ENCODE results near the gene PTGS2. TPM values are rescaled to one million over a fixed set of nuclear protein-coding genes. Genes with fewer than 3 reads are reported as not detected.

The PTGS2 gene
- total and polyA plus RNA-seq, 10 of the 15 experiments (the other 5 are each of a cell fraction or from before 2014, with no cell fraction given), result 0.04 to 0.12 (median 0.08) TPM; not detected in 4

GRCh38 chr1:186634511-186634910 is 45.7 kb downstream of the PTGS2 start (continued):
- TF ChIP-seq, protein P1, sequence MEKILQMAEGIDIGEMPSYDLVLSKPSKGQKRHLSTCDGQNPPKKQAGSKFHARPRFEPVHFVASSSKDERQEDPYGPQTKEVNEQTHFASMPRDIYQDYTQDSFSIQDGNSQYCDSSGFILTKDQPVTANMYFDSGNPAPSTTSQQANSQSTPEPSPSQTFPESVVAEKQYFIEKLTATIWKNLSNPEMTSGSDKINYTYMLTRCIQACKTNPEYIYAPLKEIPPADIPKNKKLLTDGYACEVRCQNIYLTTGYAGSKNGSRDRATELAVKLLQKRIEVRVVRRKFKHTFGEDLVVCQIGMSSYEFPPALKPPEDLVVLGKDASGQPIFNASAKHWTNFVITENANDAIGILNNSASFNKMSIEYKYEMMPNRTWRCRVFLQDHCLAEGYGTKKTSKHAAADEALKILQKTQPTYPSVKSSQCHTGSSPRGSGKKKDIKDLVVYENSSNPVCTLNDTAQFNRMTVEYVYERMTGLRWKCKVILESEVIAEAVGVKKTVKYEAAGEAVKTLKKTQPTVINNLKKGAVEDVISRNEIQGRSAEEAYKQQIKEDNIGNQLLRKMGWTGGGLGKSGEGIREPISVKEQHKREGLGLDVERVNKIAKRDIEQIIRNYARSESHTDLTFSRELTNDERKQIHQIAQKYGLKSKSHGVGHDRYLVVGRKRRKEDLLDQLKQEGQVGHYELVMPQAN (conservative IDR thresholded peaks at IDR 0.05), result no peak
- TF ChIP-seq CTCF (IDR thresholded peaks at IDR 0.05 in 2 of 3, conservative IDR thresholded peaks at IDR 0.05 in 1 of 3; ENCODE audit: control insufficient read depth in 2 of 3, extremely low read depth in 1 of 3, insufficient read depth in 1 of 3, low read depth in 3 of 3, low read length in 3 of 3) (no peak), SPI1 (IDR thresholded peaks at IDR 0.05; ENCODE audit: borderline replicate concordance, insufficient read depth, low read depth, low read length) (no peak), BCL11A (IDR thresholded peaks at IDR 0.05; ENCODE audit: low read depth, low read length) (no peak), ZNF384 (IDR thresholded peaks at IDR 0.05; ENCODE audit: borderline replicate concordance, low read depth, low read length) (no peak), MTA3 (IDR thresholded peaks at IDR 0.05; ENCODE audit: borderline replicate concordance, low read length) (no peak), E2F4 (IDR thresholded peaks at IDR 0.05; ENCODE audit: low read depth, low read length) (no peak)

GRCh38 chr1:186633116-186633515 is 47.1 kb downstream of the PTGS2 start:
- Histone ChIP-seq H4K20me1 (ENCODE audit: control insufficient read depth, insufficient read depth) (no peaks in the 10 kb centered on the region), H3K4me2 (ENCODE audit: control insufficient read depth, insufficient read depth) (no peak overlapping the region), H3K27ac (ENCODE audit: control insufficient read depth, insufficient read depth) (no peak overlapping the region), H3K79me2 (ENCODE audit: control insufficient read depth, insufficient read depth, low read length) (no peaks in the 10 kb centered on the region), H3K9ac (ENCODE audit: control insufficient read depth, insufficient read depth, low read length) (no peak overlapping the region), H2AFZ (ENCODE audit: control insufficient read depth, low read depth, low read length) (no peak overlapping the region), H3K27me3 (replicated peaks in 1 of 2; ENCODE audit: control insufficient read depth in 2 of 2, insufficient read depth in 2 of 2, low read length in 1 of 2) (peaks cover 0 to 1% of the 10 kb centered on the region in 2 experiments; a peak in 1 of 4 replicates), H3K9me3 (replicated peaks; ENCODE audit: control insufficient read depth, insufficient read depth, low read length) (no peaks in the 10 kb centered on the region), H3K36me3 (ENCODE audit: control insufficient read depth in 2 of 2, insufficient read depth in 2 of 2, low read length in 1 of 2) (no peaks in the 10 kb centered on the region), H3K4me3 (no peak overlapping the region), H3K4me1 (ENCODE audit: control insufficient read depth, insufficient read depth, low read length) (no peaks in the 10 kb centered on the region)
- BruUV-seq (replicated peaks), result no TSS peak
- FAIRE-seq (no peak), ATAC-seq (no peak), DNase-seq (ENCODE audit: low read depth, low spot score) (no peak)
- ChIA-PET SMC1A (ENCODE audit: uncharacterized antibody, unreplicated experiment) (no interaction called here), POLR2A (no interaction called here), RAD21 (ENCODE audit: unreplicated experiment) (no interaction called here), CTCF (no interaction called here)
- intact Hi-C loops (cut with micrococcal nuclease; ENCODE audit: unreplicated experiment) (no loop called here), in situ Hi-C loops (cut with MboI) (no loop called here)
- 50% methylated on average over 1 of the region's 1 CpG for WGBS (ENCODE audit: insufficient coverage, insufficient replicate concordance, low lambda C conversion rate, missing lambda C conversion rate)
- TF ChIP-seq TCF12 (IDR thresholded peaks at IDR 0.05; ENCODE audit: low read depth, low read length) (no peak), BACH1 (IDR thresholded peaks at IDR 0.05; ENCODE audit: borderline replicate concordance) (no peak), ZNF592 (IDR thresholded peaks at IDR 0.05) (no peak)
- TF ChIP-seq, protein P2, sequence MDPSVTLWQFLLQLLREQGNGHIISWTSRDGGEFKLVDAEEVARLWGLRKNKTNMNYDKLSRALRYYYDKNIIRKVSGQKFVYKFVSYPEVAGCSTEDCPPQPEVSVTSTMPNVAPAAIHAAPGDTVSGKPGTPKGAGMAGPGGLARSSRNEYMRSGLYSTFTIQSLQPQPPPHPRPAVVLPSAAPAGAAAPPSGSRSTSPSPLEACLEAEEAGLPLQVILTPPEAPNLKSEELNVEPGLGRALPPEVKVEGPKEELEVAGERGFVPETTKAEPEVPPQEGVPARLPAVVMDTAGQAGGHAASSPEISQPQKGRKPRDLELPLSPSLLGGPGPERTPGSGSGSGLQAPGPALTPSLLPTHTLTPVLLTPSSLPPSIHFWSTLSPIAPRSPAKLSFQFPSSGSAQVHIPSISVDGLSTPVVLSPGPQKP (IDR thresholded peaks at IDR 0.05; ENCODE audit: low read depth, low read length), result no peak
